Peyer's patch (tissue), 4 donors: ENCODE measurements around the gene TMEM8B. TPM values are rescaled to one million over a fixed set of nuclear protein-coding genes. Genes with fewer than 3 reads are reported as not detected.

Source experiments
- DNase-seq, 3 donors: peaks; one replicate each; pipeline ENCODE4 v3.0.0-alpha.2; 2017 to 2019
- H3K27ac ChIP-seq, 4 donors: fragments of 200-600 bp; sonication (generic); one replicate each; pipeline ENCODE4 v1.5.1; 2016 to 2019
- H3K27me3 ChIP-seq, 2 donors: fragments of 200-600 bp; sonication (generic); one replicate each; pipeline ENCODE4 v1.5.1; 2019
- H3K36me3 ChIP-seq, 3 donors: fragments of 200-600 bp; sonication (generic); one replicate each; pipeline ENCODE4 v1.5.1; 2016 to 2019
- H3K4me1 ChIP-seq, 4 donors: fragments of 200-600 bp; sonication (generic); one replicate each; pipeline ENCODE4 v1.5.1; 2016 to 2019
- H3K4me3 ChIP-seq, 4 donors: fragments of 200-600 bp; sonication (generic); 1 replicate in 3 of 4; 2 replicates in 1 of 4; pipeline ENCODE4 v1.5.1; 2016 to 2019; ENCODE audit warnings: mild to moderate bottlenecking in 1 of 4
- H3K9me3 ChIP-seq, 4 donors: fragments of 200-600 bp; sonication (generic); one replicate each; pipeline ENCODE4 v1.5.1; 2016 to 2019; ENCODE audit warnings: mild to moderate bottlenecking in 1 of 4
- POLR2A ChIP-seq, 2 donors: fragments of 450-650 bp; IDR thresholded peaks; one replicate each; pipeline ENCODE4 v1.5.1; 2017; ENCODE audit warnings: antibody characterized with exemption in 2 of 2, mild to moderate bottlenecking in 2 of 2, moderate library complexity in 2 of 2
- total RNA-seq, 4 donors: library from RNA; depleted of rRNA; stranded (reverse); fragments of >200 nt; gene quantifications; one replicate each; pipeline ENCODE4 v1.1.0, GENCODE V29; 2016
- TF ChIP-seq, protein P1 (sequence below), 6 experiments: fragments of 450-650 bp in 4 of 6; fragments of 200-600 bp in 2 of 6; sonication (generic) in 1 of 6; IDR thresholded peaks; one replicate each; pipeline ENCODE4 v1.5.1; 2017 to 2019; ENCODE audit warnings: antibody characterized with exemption in 6 of 6, mild to moderate bottlenecking in 3 of 6, moderate library complexity in 1 of 6

The TMEM8B gene
- total RNA-seq, 4 donors from 2014 or later = 6.0 to 11.6 (median 8.1) TPM

DNA sequence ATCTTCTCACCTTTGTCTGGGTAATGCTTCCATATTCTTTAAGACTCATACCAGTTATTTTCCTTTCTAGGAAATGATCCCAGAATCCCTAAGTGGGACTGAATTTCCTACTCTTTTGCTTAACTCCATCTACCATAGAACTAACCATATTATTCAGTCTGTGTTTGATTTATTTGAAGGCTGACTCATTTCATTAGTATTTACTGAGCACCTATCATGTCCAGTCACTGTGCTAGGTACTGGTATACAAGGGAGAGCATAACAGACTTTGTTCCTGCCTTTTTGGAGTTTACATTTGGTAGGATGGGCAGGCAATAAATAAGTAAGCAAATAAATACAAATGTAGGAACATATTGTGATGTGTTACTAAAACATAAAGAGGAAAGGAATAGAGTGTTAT is 33.3 kb upstream of the TMEM8B start:
- H3K4me3 ChIP-seq = no peak overlapping the region
- H3K27me3 ChIP-seq = no peaks in the 10 kb centered on the region
- peaks cover 0 to 27% (median 0%) of the 10 kb centered on the region in 4 donors for H3K4me1 ChIP-seq
- no peak for DNase-seq
- peaks cover 0 to 11% (median 0%) of the 10 kb centered on the region in 3 donors for H3K36me3 ChIP-seq
- TF ChIP-seq, protein P1, sequence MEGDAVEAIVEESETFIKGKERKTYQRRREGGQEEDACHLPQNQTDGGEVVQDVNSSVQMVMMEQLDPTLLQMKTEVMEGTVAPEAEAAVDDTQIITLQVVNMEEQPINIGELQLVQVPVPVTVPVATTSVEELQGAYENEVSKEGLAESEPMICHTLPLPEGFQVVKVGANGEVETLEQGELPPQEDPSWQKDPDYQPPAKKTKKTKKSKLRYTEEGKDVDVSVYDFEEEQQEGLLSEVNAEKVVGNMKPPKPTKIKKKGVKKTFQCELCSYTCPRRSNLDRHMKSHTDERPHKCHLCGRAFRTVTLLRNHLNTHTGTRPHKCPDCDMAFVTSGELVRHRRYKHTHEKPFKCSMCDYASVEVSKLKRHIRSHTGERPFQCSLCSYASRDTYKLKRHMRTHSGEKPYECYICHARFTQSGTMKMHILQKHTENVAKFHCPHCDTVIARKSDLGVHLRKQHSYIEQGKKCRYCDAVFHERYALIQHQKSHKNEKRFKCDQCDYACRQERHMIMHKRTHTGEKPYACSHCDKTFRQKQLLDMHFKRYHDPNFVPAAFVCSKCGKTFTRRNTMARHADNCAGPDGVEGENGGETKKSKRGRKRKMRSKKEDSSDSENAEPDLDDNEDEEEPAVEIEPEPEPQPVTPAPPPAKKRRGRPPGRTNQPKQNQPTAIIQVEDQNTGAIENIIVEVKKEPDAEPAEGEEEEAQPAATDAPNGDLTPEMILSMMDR (IDR thresholded peaks at IDR 0.05) = no peak
- TF ChIP-seq POLR2A (IDR thresholded peaks at IDR 0.05) = no peak
- H3K27ac ChIP-seq = no peak overlapping the region
- no peaks in the 10 kb centered on the region for H3K9me3 ChIP-seq

DNA sequence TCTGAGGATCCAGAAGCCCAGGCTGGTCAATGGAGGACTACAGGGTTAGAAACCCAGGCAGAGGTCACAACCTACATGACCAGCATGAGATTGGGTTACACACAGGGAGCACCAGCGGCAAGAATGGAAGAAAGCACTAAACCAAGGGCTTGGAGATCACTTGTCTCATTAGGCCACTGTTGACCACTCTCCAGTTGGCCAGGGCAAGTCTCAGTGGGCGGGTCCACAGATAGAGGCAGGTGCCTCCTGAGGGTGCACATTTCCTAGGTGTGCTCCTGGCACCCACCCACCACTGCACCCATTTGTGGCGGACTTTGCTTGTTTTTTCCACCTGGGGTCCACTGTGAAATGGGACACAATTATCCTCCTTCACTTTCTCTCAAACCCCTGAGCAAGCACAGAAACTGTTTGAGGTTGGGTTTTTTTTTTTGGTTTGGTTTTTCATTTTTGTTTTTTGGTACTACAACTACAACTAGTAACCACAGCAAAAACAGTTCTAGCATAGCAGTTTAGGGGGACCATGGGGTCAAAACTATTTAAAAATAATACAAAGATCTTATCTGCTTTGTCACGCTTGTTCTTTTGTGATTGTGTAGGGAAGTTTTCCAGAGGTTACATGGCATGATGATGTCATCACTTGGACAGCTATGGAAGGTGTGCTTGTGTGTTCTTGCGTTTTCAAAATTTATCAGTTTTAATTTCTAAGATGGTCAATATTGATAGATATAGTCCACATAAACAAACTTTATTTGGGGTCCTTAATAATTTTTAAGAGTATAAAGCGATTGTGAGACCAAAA is 31.5 kb upstream of the TMEM8B start:
- no peaks in the 10 kb centered on the region for H3K9me3 ChIP-seq
- H3K4me1 ChIP-seq = peaks cover 0 to 19% (median 0%) of the 10 kb centered on the region in 4 donors
- no peak overlapping the region for H3K27ac ChIP-seq
- TF ChIP-seq, protein P1 (IDR thresholded peaks at IDR 0.05) = no peak
- no peak for TF ChIP-seq POLR2A (IDR thresholded peaks at IDR 0.05)
- no peak overlapping the region for H3K4me3 ChIP-seq
- H3K27me3 ChIP-seq = no peaks in the 10 kb centered on the region
- H3K36me3 ChIP-seq = peaks cover 0 to 11% (median 0%) of the 10 kb centered on the region in 3 donors
- DNase-seq = no peak

DNA sequence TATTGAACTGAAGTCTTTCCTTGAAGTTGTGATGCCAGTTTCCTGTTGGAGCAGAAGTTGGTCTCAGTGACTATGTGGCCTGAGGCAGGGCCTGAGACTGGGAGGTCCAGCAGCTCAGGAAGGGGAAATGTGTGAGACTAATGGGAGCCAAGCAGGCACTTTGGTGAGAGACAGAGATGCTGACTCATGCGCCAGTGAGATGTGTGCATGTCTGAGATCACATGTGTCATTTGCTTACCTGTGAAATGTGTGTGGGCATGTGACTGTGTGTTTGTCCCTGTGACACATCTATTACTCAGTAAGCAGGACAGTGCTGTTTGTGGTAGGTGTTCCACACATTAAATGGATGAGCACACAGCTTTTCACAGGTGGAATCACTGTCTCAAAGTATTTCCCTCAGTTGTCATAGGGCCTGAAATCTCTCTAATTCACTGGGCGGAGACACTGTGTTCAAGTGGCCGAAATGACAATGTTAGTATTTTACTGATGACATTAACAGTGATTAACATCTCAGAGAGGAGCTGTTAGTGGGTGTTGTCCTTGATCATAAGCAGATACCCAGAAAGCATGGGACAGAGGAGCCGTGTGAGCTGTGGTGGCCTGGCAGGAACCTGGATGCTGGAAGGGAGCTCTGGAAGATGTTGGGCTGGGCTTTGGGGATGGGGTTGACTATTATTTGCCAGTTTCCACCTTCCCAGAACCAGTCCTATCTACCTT is 30.2 kb upstream of the TMEM8B start:
- H3K36me3 ChIP-seq = peaks cover 0 to 16% (median 0%) of the 10 kb centered on the region in 3 donors
- TF ChIP-seq POLR2A (IDR thresholded peaks at IDR 0.05) = no peak
- TF ChIP-seq, protein P1 (IDR thresholded peaks at IDR 0.05) = no peak
- H3K27ac ChIP-seq = no peak overlapping the region
- DNase-seq = no peak
- peaks cover 0 to 13% (median 0%) of the 10 kb centered on the region in 4 donors for H3K4me1 ChIP-seq
- H3K27me3 ChIP-seq = no peaks in the 10 kb centered on the region
- H3K4me3 ChIP-seq = no peak overlapping the region
- H3K9me3 ChIP-seq = no peaks in the 10 kb centered on the region

DNA sequence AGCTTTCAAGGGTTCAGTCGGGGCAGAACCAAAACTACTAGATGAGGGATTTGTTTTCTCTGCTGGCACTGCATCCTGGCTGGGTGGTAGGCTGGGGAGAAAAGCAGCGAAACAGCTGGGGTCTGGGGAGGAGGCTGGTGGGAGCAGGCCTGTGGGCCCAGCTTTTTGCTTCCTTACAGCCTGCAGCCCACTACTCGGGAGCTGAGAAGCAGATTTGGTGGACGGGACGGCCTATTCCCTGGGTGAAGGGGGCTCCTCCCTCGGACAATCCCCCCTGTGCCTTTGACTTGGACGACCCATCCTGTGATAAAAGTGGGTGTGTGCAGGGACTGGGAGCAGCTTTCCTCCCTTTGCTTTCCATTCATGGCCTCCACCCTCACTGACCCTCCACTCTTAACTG is 28.5 kb upstream of the TMEM8B start:
- TF ChIP-seq, protein P1 (IDR thresholded peaks at IDR 0.05) = no peak
- TF ChIP-seq POLR2A (IDR thresholded peaks at IDR 0.05) = no peak
- H3K4me3 ChIP-seq = no peak overlapping the region
- peaks cover 0 to 19% (median 0%) of the 10 kb centered on the region in 3 donors for H3K36me3 ChIP-seq
- H3K9me3 ChIP-seq = no peaks in the 10 kb centered on the region
- H3K27ac ChIP-seq = no peak overlapping the region
- DNase-seq = no peak
- H3K4me1 ChIP-seq = no peaks in the 10 kb centered on the region
- no peaks in the 10 kb centered on the region for H3K27me3 ChIP-seq

DNA sequence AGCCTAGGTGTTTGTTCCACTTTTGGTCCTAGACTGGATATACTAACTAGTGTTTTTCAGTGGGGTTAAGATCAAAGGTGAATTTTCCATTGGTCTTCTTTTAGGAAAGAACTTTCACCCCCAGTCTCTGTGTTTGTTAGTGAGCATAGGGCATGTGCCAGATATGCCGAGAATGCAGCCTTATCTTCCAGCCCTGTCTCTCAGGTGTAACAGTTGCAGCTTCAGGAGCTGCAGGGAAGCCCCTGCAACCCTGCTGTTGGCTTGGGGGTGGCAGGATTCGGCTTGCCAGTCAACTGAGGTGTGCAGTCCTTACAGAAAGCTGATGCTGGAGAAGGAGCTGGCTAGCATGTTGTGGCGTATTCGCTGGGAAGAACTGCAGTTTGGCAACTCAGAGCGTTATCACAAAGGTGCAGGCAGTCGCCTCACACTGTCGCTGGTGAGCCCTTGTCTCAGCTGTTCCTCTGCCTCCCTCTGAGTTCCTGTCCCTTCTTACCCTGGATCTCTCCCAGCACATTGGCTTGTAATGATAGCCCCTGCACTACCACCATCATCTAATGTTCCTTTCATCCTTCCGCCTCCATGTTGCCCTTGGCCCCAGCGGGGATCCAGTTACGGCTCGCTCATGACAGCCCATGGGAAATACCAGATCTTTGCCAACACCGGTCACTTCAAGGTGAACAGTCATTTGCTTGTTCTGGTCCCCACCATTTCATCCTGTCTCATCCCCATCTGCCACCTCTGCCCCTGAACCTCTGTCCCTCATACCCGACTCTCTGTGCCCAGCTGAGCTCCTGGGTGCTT is 27.5 kb upstream of the TMEM8B start:
- Histone ChIP-seq H3K27me3 (no peaks in the 10 kb centered on the region), H3K4me1 (no peaks in the 10 kb centered on the region), H3K4me3 (no peak overlapping the region), H3K27ac (no peak overlapping the region), H3K9me3 (no peaks in the 10 kb centered on the region), H3K36me3 (peaks cover 0 to 27% (median 0%) of the 10 kb centered on the region in 3 donors)
- no peak for DNase-seq
- TF ChIP-seq, protein P1 (IDR thresholded peaks at IDR 0.05) = no peak
- TF ChIP-seq POLR2A (IDR thresholded peaks at IDR 0.05) = no peak
